HEK293T (cell line): Measurements from ENCODE around the gene LRRC2.

ENCODE experiments used
- FOXA1 ChIP-seq: fragments of 450-650 bp; IDR thresholded peaks from 2 replicates; pipeline ENCODE4 v1.6.1; 2016; ENCODE audit warnings: mild to moderate bottlenecking
- FOXK2 ChIP-seq: fragments of 450-650 bp; IDR thresholded peaks from 2 replicates; pipeline ENCODE4 v1.6.1; 2016; ENCODE audit warnings: mild to moderate bottlenecking
- FOXM1 ChIP-seq: fragments of 450-650 bp; IDR thresholded peaks from 2 replicates; pipeline ENCODE4 v1.6.1; 2017; ENCODE audit warnings: mild to moderate bottlenecking, borderline replicate concordance
- LEF1 ChIP-seq: fragments of 450-650 bp; IDR thresholded peaks from 2 replicates; pipeline ENCODE4 v1.6.1; 2017; ENCODE audit warnings: mild to moderate bottlenecking, borderline replicate concordance
- TF ChIP-seq, protein P1 (sequence below): fragments of 450-650 bp; IDR thresholded peaks from 2 replicates; pipeline ENCODE4 v1.6.1; 2016

DNA sequence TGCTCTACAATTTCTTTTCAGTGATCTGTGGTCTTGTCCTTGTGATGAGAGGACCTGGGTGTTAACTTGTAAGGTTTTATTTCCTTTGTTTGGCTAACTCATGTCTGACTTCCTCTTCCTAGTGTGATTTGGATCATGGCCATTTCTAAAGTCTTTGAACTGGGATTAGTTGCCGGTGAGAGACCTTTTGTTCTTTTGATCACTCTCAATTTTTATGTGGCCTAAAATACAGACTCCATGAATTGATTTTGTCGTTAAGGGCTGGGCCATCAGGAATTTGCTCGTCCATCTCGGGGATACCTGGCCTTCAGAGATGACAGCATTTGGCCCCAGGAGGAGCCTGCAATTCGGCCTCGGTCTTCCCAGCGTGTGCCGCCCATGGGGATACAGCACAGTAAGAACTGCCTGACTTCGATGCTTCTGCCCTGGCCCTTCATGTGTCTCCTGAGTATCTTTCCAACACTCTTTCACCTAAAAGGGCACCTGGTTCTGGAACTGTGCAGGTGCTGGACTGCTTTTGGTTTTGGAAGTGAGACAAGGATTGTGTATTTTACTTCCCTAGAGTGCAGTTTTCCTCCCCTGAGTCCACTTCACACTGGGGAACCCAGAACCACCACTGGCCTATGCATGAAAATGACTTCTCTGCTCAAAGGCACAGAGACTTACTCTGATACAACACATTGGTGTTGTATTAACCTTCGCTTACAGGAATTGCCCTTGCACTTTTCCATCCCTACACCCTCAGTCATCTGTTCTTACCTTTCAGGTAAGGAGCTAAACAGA, 13.1 kb upstream of the LRRC2 start:
- TF ChIP-seq FOXM1 (no peak), FOXA1 (no peak), LEF1 (no peak), FOXK2 (no peak)
- TF ChIP-seq, protein P1, sequence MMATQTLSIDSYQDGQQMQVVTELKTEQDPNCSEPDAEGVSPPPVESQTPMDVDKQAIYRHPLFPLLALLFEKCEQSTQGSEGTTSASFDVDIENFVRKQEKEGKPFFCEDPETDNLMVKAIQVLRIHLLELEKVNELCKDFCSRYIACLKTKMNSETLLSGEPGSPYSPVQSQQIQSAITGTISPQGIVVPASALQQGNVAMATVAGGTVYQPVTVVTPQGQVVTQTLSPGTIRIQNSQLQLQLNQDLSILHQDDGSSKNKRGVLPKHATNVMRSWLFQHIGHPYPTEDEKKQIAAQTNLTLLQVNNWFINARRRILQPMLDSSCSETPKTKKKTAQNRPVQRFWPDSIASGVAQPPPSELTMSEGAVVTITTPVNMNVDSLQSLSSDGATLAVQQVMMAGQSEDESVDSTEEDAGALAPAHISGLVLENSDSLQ = no peak
